Measurements from ENCODE around the gene ALB. TPM values are rescaled to one million over a fixed set of nuclear protein-coding genes. Genes with fewer than 3 reads are reported as not detected.

The ALB gene
- total and polyA plus RNA-seq, 10 donors, result 0.46 to 16.2 (median 0.85) TPM; not detected in 3

GRCh38 chr4:73451404-73451803 is 47.3 kb downstream of the ALB start:
- no peak for DNase-seq
- H3K27ac ChIP-seq, result no peak overlapping the region
- intact Hi-C loops (cut with DNase I; ENCODE audit: low total_unique reads), result no loop called here

DNA sequence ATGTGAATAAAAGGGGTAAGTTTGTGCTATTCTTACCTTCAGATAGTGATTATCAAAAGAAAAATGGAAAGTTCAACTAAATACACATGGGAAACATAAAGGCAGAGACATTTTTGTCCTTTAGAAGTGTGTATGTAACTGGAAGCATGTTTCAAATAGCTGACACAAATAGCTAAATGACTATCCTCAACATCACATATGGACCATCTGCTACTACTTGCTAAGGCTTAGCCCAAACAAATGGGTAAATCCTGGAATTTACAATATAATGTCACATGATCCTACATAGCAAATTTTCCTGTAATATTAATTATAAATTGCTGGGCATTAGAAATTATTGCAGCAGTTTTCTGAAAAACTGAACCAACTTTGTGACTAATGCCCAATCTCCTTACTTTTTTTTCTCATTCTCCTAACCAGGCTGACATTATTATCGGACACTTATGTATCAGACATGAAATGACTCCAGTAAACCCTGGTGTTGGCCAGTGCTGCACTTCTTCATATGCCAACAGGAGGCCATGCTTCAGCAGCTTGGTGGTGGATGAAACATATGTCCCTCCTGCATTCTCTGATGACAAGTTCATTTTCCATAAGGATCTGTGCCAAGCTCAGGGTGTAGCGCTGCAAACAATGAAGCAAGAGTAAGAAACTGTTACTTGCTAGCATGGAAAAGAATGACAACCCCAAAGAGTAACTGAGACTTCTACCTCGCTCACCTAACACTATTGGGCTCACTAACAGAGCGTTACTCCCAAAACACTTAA is 48.1 kb downstream of the ALB start:
- H3K4me1 ChIP-seq, result no peaks in the 10 kb centered on the region
- 86 to 95% (median 89%) methylated on average over 4 of the region's 4 CpGs for WGBS, 5 donors
- DNase-seq, result no peak
- no peaks in the 10 kb centered on the region for H3K27me3 ChIP-seq (replicated peaks in 1 of 7)
- intact Hi-C loops (cut with DNase I; ENCODE audit: low total_unique reads), result no loop called here
- TF ChIP-seq CTCF (IDR thresholded peaks at IDR 0.05 in 8 of 11, conservative IDR thresholded peaks at IDR 0.05 in 3 of 11) (no peak), POLR2A (IDR thresholded peaks at IDR 0.05) (no peak), POLR2AphosphoS5 (IDR thresholded peaks at IDR 0.05) (no peak)
- H3K27ac ChIP-seq, result no peak overlapping the region
- H3K4me3 ChIP-seq, result no peak overlapping the region
- no peaks in the 10 kb centered on the region for H3K36me3 ChIP-seq
- no peaks in the 10 kb centered on the region for H3K9me3 ChIP-seq

More at GRCh38 chr4:73451404-73451803, 47.3 kb downstream of the ALB start:
- Histone ChIP-seq H3K27me3 (replicated peaks in 1 of 7) (no peaks in the 10 kb centered on the region), H3K36me3 (no peaks in the 10 kb centered on the region), H3K4me1 (no peaks in the 10 kb centered on the region), H3K4me3 (no peak overlapping the region), H3K9me3 (no peaks in the 10 kb centered on the region)
- WGBS, 5 donors, result 73 to 90% (median 78%) methylated on average over 3 of the region's 3 CpGs
- TF ChIP-seq POLR2AphosphoS5 (IDR thresholded peaks at IDR 0.05), result no peak

DNA sequence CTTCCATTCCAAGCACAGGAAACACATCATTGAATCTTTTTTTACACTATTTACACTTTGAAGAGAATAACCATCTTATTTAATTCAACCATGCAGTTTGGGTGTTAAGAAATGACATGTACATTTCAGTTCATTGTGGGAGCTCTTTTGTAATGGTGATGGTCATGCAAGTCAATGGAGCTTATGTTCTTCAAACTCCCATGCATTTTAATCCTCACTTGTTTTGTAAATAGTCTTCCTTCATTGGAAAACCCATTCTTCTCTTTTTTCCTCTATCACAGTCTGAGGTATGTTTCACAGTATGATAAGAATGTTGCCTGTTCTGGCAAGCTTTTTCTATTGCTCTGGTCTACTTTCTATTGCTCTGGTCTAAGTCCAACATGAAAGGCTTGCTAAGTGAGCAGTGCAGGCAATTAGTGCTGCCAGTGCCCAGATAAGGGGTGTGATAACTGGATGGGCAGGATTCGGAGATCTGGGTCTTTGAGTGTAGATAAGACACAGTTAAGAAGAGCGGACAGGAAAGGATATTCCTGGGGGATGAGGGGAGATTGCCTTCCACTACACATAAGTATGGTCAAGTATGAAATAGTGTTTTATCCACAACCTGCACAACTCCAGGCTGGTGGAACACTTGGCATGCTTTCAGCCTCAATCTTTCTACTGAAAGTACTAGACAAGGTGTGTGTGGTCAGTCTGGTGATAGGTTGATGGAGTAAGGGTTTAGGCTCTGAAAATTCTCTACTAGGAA is 49.0 kb downstream of the ALB start:
- Histone ChIP-seq H3K9me3 (no peaks in the 10 kb centered on the region), H3K27ac (no peak overlapping the region), H3K27me3 (replicated peaks in 1 of 7) (no peaks in the 10 kb centered on the region), H3K4me1 (no peaks in the 10 kb centered on the region), H3K4me3 (no peak overlapping the region), H3K36me3 (no peaks in the 10 kb centered on the region)
- DNase-seq, result no peak
- 70 to 86% (median 81%) methylated on average over 2 of the region's 2 CpGs for WGBS, 5 donors
- TF ChIP-seq CTCF (IDR thresholded peaks at IDR 0.05 in 8 of 11, conservative IDR thresholded peaks at IDR 0.05 in 3 of 11) (no peak), POLR2AphosphoS5 (IDR thresholded peaks at IDR 0.05) (no peak), POLR2A (IDR thresholded peaks at IDR 0.05) (no peak)
- intact Hi-C loops (cut with DNase I; ENCODE audit: low total_unique reads), result no loop called here

GRCh38 chr4:73453701-73454005 is 49.6 kb downstream of the ALB start:
- no peak for DNase-seq
- no peak for TF ChIP-seq POLR2A (IDR thresholded peaks at IDR 0.05)
- no peak for TF ChIP-seq POLR2AphosphoS5 (IDR thresholded peaks at IDR 0.05)
- H3K27me3 ChIP-seq (replicated peaks in 1 of 7), result no peaks in the 10 kb centered on the region
- no peak overlapping the region for H3K4me3 ChIP-seq
- H3K27ac ChIP-seq, result no peak overlapping the region
- intact Hi-C loops (cut with DNase I; ENCODE audit: low total_unique reads), result no loop called here
- no peaks in the 10 kb centered on the region for H3K36me3 ChIP-seq
- no peaks in the 10 kb centered on the region for H3K9me3 ChIP-seq
- H3K4me1 ChIP-seq, result no peaks in the 10 kb centered on the region

DNA sequence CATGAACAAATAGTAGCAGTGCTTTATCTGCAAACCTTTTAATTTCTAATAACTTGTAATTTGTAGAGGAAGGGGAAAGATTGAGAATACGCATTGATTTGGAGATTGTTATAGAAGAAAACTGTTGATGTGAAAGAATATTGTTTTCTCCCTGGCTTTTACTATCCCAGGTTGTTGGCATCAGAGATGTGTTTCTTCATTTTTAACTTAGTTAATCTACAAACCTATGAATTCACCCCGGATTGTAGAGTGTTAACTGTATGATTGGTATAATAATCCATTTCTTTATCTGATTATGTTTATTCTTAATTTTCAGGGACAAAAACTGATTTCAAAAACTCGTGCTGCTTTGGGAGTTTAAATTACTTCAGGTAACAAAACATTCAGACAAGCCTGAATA is 50.8 kb downstream of the ALB start:
- Histone ChIP-seq H3K4me3 (no peak overlapping the region), H3K4me1 (no peaks in the 10 kb centered on the region), H3K9me3 (no peaks in the 10 kb centered on the region), H3K27ac (no peak overlapping the region), H3K27me3 (replicated peaks in 1 of 7) (no peaks in the 10 kb centered on the region), H3K36me3 (no peaks in the 10 kb centered on the region)
- DNase-seq, result no peak
- intact Hi-C loops (cut with DNase I; ENCODE audit: low total_unique reads), result no loop called here
- TF ChIP-seq POLR2AphosphoS5 (IDR thresholded peaks at IDR 0.05) (no peak), CTCF (IDR thresholded peaks at IDR 0.05 in 8 of 11, conservative IDR thresholded peaks at IDR 0.05 in 3 of 11) (no peak), POLR2A (IDR thresholded peaks at IDR 0.05) (no peak)
- 77 to 89% (median 82%) methylated on average over 3 of the region's 3 CpGs for WGBS, 5 donors
